Endothelial cell of hepatic sinusoid (primary cell): ENCODE data around the gene GALK2.
"Not testable (repeated sequence)": the region's sequence is repeated elsewhere in the genome, so short reads cannot be mapped to it uniquely, and the experiment has no call there.

ENCODE experiments used
- in situ Hi-C: cut with HindIII; loops from 2 replicates; pipeline ENCODE4 v1.10.0; 2017; ENCODE audit warnings: low sequenced_read_pairs

The GALK2 gene

GRCh38 chr15:49327927-49328326 lies 157.9 kb downstream of the GALK2 start:
- in situ Hi-C loops, result no loop called here

DNA sequence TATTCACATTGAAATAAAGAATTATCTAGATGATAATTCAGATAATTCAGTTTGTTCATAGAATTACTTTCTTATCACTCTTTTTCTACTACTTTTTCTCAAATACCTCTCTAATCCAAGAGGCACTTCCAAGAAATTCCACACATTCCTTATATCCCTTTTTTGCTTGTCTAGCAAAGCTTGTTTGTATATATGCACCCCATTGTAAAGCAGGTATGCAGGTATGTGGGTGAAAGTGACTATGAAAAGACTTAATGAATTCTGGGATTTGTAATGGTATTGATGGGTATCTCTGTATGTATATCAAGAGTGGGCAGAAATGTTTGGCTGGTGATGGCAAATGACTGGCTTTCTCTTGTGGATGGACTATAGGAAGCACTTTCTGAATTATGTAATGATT lies 158.9 kb downstream of the GALK2 start:
- in situ Hi-C loops, result no loop called here

- in situ Hi-C loops, result no loop called here
These were observed 160.1 kb downstream of the GALK2 start for GRCh38 chr15:49330166-49330565.

- in situ Hi-C loops, result no loop called here
These were observed 161.4 kb downstream of the GALK2 start for GRCh38 chr15:49331442-49331841.

DNA sequence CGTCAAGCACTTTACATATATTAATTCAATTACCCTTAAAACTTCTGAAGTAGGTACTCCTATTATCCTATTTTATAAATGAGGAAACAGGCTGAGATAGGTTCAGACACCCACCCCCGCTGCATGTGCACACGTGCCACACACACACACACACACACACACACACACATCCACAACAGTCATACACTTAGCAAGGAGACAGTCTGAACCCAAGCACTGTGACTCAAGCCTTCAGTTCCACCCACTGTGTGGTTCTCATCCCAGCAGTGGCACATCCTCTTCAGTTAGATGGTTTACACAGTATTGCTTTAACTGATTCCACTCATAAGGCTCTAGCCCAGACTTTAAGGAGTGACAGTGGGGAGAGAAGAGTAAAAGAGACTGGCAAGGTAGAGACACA lies 161.9 kb downstream of the GALK2 start:
- in situ Hi-C loops, result no loop called here

DNA sequence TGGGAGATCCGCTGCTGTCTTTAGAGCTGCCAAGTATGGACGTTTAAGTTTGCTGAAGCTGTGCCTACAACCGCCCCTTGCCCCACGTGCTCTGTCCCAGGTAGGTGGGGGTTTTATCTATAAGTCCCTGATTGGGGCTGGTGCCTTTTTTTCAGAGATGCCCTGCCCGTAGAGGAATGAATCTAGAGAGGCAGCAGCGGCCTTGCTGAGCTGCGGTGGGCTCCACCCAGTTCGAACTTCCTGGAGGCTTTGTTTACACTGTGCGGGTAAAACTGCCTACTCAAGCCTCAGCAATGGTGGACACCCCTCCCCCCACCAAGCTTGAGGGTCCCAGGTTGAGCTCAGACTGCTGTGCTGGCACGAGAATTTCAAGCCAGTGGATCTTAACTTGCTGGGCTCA lies 169.6 kb downstream of the GALK2 start:
- in situ Hi-C loops, result no loop called here

DNA sequence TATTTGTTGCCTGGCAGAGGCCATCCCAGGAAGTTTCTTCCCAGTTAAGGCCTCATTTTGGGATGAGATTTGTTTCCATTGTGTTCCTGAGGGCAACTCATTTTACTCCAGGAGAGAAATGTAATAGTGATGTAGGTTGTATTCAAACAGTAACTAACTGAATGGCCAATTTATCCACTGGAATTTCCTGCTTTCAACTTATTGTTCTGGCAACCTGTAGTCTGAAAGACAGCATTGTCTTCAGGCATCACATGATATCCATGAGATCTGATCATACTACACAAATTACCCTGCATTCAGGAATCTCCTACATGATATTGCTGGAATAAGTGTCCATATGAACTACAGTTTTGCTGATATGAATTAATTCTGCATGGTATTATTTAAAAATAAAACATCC lies 173.5 kb downstream of the GALK2 start:
- in situ Hi-C loops, result no loop called here

GRCh38 chr15:49354439-49354838 lies 184.4 kb downstream of the GALK2 start:
- in situ Hi-C loops, result not testable (repeated sequence)

DNA sequence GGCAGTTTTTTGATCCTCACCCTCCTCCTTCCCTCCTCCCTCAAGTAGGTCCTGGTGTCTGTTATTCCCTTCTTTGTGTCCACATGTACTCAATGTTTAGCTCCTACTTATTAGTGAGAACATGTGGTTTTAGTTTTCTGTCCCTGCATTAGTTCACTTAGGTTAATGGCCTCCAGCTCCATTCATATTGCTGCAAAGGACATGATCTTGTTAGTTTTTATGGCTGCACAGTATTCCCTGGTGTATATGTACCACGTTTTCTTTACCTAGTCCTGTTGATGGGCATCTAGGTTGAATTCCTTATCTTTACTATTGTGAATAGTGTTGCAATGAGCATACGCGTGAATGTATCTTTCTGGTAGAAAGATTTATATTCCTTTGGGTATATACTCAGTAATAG lies 191.3 kb downstream of the GALK2 start:
- in situ Hi-C loops, result no loop called here

GRCh38 chr15:49366496-49366895 lies 196.4 kb downstream of the GALK2 start:
- in situ Hi-C loops, result no loop called here

DNA sequence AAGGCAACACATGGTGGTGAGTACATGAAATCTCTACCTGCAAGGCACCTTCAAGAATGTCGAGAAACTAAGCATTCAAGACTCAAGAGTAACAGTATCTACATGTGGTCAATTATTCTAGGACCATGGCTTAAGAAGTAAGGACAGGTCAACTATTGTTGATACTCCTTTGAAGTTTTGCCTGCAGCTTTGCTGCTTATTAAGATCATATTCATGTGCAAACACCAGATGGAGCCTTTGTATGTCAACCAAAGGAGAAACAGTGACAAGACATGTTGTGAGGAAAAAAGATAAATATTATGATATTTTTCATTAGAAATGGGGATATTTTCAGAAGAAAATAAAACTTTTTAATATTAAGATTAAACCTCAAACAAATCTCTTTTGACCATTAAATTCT lies 200.7 kb downstream of the GALK2 start:
- in situ Hi-C loops, result no loop called here

GRCh38 chr15:49372366-49372765 lies 202.3 kb downstream of the GALK2 start:
- in situ Hi-C loops, result no loop called here

GRCh38 chr15:49379996-49380395 lies 209.9 kb downstream of the GALK2 start:
- in situ Hi-C loops, result no loop called here

GRCh38 chr15:49380912-49381311 lies 210.9 kb downstream of the GALK2 start:
- in situ Hi-C loops, result no loop called here
